Measurements from ENCODE around the gene GSG1L.

DNA sequence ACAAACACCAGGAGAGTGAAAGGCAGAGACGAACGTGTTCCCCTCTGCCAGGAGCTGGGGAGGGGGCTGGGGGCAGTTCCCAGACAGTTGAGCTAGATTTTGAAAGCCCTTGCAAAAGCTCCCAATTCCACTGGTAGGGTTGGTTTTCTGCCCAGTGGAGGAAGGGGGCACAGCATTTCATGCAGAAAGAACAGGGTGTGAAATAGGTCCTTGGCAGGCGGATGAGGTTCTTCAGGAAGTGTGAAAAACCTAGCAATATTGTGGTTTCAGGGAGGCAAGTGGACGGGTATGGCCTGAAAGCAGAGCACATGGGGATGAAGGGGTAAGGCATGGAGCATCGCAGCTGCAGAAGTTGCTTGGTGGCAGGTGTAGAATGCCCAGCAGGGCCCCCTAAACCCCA is 265.3 kb downstream of the GSG1L start:
- TF ChIP-seq, protein P1, sequence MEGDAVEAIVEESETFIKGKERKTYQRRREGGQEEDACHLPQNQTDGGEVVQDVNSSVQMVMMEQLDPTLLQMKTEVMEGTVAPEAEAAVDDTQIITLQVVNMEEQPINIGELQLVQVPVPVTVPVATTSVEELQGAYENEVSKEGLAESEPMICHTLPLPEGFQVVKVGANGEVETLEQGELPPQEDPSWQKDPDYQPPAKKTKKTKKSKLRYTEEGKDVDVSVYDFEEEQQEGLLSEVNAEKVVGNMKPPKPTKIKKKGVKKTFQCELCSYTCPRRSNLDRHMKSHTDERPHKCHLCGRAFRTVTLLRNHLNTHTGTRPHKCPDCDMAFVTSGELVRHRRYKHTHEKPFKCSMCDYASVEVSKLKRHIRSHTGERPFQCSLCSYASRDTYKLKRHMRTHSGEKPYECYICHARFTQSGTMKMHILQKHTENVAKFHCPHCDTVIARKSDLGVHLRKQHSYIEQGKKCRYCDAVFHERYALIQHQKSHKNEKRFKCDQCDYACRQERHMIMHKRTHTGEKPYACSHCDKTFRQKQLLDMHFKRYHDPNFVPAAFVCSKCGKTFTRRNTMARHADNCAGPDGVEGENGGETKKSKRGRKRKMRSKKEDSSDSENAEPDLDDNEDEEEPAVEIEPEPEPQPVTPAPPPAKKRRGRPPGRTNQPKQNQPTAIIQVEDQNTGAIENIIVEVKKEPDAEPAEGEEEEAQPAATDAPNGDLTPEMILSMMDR (CRISPR knock-in tag; IDR thresholded peaks at IDR 0.05) = no peak
- TF ChIP-seq, protein P2, sequence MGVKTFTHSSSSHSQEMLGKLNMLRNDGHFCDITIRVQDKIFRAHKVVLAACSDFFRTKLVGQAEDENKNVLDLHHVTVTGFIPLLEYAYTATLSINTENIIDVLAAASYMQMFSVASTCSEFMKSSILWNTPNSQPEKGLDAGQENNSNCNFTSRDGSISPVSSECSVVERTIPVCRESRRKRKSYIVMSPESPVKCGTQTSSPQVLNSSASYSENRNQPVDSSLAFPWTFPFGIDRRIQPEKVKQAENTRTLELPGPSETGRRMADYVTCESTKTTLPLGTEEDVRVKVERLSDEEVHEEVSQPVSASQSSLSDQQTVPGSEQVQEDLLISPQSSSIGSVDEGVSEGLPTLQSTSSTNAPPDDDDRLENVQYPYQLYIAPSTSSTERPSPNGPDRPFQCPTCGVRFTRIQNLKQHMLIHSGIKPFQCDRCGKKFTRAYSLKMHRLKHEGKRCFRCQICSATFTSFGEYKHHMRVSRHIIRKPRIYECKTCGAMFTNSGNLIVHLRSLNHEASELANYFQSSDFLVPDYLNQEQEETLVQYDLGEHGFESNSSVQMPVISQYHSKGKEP (CRISPR knock-in tag; IDR thresholded peaks at IDR 0.05) = no peak
- TF ChIP-seq ERF (CRISPR knock-in tag; IDR thresholded peaks at IDR 0.05) (no peak), ZFP36 (IDR thresholded peaks at IDR 0.05; ENCODE audit: borderline replicate concordance, low read depth, low read length, partially characterized antibody) (no peak), JUND (CRISPR knock-in tag; IDR thresholded peaks at IDR 0.05) (no peak), ZNF44 (CRISPR knock-in tag; IDR thresholded peaks at IDR 0.05) (no peak), SIN3A (IDR thresholded peaks at IDR 0.05; ENCODE audit: borderline replicate concordance, low read depth, low read length) (no peak), BHLHE40 (IDR thresholded peaks at IDR 0.05; ENCODE audit: low read length) (no peak), ELF1 (CRISPR knock-in tag; IDR thresholded peaks at IDR 0.05) (no peak), SP1 (IDR thresholded peaks at IDR 0.05) (no peak), SP1 (CRISPR knock-in tag; IDR thresholded peaks at IDR 0.05) (no peak), RAD51 (IDR thresholded peaks at IDR 0.05; ENCODE audit: borderline replicate concordance) (no peak)
- TF ChIP-seq, protein P3, sequence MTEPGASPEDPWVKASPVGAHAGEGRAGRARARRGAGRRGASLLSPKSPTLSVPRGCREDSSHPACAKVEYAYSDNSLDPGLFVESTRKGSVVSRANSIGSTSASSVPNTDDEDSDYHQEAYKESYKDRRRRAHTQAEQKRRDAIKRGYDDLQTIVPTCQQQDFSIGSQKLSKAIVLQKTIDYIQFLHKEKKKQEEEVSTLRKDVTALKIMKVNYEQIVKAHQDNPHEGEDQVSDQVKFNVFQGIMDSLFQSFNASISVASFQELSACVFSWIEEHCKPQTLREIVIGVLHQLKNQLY (CRISPR knock-in tag; IDR thresholded peaks at IDR 0.05) = no peak

All from HepG2 (cell line).